Anterior cingulate cortex (tissue), 58 donors: ENCODE results near the gene NUDT19.
"Not testable (repeated sequence)": the region's sequence is repeated elsewhere in the genome, so short reads cannot be mapped to it uniquely, and the experiment has no call there.

Experiments used
- DNase-seq, 58 donors: peaks; one replicate each; lab custom pipeline; 2025; lab: John Stamatoyannopoulos, UW

The NUDT19 gene

DNA sequence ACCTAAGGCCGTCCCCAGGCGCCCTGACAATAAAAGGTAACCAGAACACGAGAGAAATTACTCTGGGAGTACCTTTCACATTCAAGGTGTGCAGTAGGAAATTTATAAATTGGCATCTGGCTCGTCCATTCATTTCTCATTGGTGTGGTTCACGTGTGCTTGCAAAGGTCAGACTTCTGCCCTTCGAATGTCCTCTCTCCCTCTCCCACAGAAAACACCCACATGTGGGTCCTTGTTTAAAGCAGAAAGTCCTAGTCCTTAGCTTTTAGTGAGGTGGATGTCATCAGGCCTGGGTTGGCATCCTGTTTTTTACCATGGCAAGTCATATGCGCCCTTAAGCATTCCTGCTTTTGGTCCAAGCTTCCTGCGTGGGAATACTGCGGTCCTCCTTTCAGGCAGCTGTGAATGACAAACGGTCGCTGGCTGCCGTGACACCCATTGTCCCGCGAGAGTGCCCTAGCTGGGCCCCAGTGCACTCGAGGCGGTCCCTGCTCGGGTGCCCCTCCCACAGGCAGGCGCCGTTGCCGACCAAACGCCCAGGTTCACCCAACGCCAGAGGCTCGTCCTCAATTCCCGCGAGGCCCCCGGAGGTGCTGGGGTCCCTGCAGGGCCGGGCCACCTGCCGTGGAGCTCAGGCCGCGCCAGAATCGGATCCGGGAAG, at the start of gene NUDT19:
Gene NUDT19 (plus strand): TSS at position 531 of the 661 bp plus-strand sequence. CDS start 140 bp downstream, outside the sequence.
- DNase-seq = peak; percentile 24 to 88 (median 74)

GRCh38 chr19:32642771-32643170, 48.9 kb upstream of the NUDT19 start:
- DNase-seq = no peak

GRCh38 chr19:32646556-32646955, 45.1 kb upstream of the NUDT19 start:
- no peak for DNase-seq

- DNase-seq = no peak
These were observed 44.3 kb upstream of the NUDT19 start for GRCh38 chr19:32647361-32647760.

DNA sequence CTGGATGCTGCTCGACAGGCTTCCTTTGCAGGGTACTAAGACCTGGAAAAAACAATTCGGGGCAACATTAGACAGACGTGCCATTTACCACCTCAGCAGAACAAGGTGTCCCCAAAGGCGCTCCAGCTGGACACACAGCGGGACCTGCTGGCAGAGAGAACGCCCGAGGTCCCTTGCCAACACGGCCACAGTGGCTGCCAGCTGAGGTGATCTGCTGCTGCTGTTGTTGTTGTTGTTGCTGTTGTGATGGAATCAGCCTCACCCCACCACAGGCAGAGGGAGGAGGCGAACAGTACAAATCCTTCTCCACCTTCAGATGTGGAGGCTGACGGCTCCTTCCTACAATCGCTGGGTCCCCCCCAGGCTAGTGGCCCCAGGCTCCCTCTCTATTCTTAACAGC, 41.9 kb upstream of the NUDT19 start:
- DNase-seq = peak in 4 of 58 donors; percentile 8 to 20 (median 13)

GRCh38 chr19:32650671-32651070, 41.0 kb upstream of the NUDT19 start:
- DNase-seq = no peak

- peak in 47 of 58 donors; percentile 9 to 84 (median 48) for DNase-seq
These were observed 39.9 kb upstream of the NUDT19 start for GRCh38 chr19:32651729-32652140.

DNA sequence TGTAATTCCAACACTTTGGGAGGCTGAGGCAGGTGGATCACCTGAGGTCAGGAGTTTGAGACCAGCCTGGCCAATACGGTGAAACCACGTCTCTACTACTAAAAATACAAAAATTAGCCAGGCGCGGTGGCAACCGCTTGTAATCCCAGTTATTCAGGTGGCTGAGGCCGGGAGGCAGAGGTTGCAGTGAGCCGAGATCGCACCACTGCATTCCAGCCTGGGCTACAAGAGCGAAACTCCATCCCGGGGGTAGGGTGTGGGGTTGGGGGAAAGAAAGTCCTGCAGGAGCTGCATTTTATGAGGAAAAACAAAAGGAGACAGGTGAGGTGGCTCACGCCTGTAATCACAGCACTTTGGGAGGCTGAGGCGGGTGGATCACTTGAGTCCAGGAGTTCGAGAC, 39.3 kb upstream of the NUDT19 start:
- DNase-seq = not testable (repeated sequence)

GRCh38 chr19:32652894-32653598, 38.6 kb upstream of the NUDT19 start:
- peak in 42 of 58 donors; percentile 2 to 77 (median 30) for DNase-seq

- no peak for DNase-seq
These were observed 38.1 kb upstream of the NUDT19 start for GRCh38 chr19:32653599-32653915.

- DNase-seq = not testable (repeated sequence)
These were observed 35.2 kb upstream of the NUDT19 start for GRCh38 chr19:32656379-32656778.

- no peak for DNase-seq
These were observed 33.5 kb upstream of the NUDT19 start for GRCh38 chr19:32658075-32658474.

DNA sequence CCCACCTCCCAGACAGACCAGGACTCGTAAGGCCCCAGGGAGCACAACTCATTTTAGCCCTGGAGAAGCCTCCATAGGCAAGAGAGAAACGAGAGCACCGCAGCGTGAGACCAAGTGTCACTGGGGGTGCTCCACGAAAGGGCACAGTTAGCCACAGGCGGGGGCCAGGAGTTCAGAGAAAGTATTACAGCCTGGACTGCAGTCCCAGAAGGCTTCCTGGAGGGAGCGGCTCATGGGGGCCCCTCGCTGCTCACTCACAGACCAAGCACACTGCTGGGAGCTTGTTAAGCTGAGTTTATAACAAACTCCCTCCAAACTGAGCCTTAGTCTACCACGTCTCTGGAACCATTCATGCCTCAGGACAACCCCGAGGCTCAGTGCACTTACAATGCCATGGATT, 33.1 kb upstream of the NUDT19 start:
- no peak for DNase-seq

DNA sequence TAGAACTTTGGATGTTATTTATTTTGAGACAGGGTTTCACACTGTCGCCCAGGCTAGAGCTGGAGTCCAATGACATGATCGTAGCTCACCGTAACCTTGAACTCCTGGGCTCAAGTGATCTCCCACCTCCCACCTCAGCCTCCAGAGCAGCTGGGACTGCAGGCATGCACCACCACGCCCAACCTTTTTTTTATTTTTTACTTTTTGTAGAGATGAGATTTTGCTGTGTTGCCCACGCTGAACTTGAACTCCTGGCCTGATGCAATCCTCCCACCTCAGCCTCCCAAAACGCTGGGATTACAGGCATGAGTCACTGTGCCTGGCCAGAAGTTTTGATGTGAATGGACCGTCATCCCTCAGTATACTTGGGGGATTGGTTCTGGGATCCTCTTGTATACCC, 30.3 kb upstream of the NUDT19 start:
- DNase-seq = peak in 2 of 58 donors; percentile 16 to 35

DNA sequence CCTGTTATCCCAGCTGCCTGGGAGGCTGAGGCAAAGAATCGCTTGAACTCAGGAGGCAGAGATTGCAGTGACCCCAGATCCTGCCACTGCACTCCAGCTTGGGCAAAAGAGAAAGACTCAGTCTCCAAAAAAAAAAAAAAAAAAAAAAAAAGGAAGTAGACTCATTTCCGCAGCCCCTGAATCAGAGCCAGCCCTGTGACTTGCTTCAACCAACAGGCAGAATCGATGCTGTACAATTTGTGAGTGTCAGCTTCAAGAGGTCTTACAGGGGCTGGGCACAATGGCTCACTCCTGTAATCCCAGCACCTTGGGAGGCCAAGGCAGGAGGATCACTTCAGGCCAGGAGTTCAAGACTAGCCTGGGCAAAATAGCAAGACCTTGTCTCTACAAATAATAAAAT, 29.4 kb upstream of the NUDT19 start:
- no peak for DNase-seq

DNA sequence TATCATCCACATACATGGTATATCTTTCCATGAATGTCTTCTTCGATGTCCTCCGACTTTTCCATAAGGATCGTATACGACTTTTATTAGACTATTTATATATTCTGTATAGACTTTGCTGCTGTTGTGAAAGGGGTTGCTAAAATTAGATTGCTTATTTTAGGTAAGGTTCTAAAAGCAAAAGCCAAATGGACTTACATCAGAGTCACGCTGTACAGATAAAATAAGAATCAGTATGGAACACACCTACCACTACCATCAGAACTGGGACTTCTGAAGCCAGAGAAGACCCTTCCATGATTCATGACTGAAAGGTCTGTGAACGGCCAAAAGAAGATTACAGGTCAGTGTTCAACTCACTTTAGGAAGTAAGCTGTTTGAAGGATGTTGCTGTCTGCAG, 25.5 kb upstream of the NUDT19 start:
- no peak for DNase-seq

GRCh38 chr19:32669310-32669709, 22.3 kb upstream of the NUDT19 start:
- DNase-seq = peak in 10 of 58 donors; percentile 13 to 55 (median 24)

DNA sequence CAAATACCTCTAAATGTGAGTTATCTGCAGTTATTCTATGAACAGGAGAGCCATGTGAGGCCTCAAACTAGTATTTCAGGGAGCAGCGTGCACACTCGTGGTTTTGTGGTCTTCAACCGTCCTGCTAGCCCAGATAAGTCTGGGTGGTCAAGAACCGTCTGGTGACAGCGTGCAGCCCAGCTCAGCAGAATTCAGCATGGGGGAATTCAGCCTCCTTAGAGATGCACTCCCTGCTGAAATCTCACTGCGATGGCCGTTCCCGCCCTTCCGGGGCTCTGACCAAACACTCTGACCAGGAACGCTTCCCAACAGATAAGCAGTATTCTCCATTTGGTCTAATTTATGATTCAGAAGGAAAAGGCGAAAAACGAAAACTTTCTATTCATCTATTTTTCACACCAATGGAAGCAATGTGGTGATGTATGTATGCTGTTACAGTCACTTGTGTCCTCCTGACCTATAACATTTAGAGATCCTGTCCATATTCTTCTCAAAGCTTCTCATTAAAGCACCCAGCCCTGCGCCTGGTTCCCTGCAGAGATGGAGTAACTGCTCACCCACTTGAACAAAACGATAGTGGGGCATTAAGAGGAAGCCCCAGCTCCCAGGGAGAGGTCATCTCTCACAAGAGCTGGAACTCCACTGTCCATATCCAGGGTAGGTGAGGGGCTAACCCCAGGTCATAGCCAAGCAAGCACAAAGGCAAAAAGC, 19.6 kb upstream of the NUDT19 start:
- no peak for DNase-seq

GRCh38 chr19:32672841-32673240, 18.8 kb upstream of the NUDT19 start:
- DNase-seq = no peak

- no peak for DNase-seq
These were observed 18.0 kb upstream of the NUDT19 start for GRCh38 chr19:32673573-32673972.

DNA sequence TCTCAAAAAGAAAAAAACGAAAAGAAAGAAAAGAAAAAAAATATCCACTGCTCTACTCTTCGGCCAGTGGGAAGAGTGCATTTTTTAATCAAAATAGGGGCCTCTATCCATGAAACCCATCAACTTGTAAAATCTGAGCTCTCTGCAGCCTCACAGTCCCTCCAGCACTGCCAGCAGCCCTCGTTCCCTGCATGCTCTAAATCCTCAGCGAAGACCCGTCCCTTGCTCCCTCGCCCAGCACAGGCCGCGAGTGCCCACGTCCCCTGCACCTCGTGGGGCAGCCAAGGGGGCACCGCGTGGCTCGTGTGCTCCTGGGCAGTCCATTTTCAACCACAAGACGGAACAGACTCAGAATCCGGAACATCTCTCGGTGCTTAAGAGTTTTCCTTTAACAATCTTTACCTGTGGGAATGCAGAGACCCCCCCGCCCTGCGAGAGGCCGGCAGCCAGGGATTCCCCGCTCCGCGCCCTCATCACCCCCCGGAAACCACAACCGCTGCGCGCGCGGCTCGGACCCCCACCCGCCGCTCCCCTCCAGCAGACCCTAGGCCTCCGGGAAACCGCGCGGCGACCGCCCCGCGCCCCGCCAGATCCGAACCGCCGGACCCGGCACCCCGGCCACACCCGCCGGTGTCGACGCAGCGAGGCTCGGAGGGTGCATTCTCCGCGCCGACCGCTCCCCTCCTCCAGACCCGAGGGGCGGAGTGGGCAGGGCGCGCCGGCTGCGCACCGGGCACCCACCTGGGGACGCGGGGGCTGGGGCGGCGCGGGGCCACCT, 17.3 kb upstream of the NUDT19 start:
- no peak for DNase-seq
